Activated CD4-positive, CD25-positive, alpha-beta regulatory T cell treated with anti-CD3 and anti-CD28 coated beads, Interleukin-2, amount 50 U/mL, for 16 hours (primary cell): Measurements from ENCODE around the gene POU3F1.

Experiments used
- DNase-seq: peaks from one replicate; pipeline ENCODE4 v3.0.0-alpha.2; 2020; ENCODE audit warnings: low read depth, low spot score

POU3F1 gene

DNA sequence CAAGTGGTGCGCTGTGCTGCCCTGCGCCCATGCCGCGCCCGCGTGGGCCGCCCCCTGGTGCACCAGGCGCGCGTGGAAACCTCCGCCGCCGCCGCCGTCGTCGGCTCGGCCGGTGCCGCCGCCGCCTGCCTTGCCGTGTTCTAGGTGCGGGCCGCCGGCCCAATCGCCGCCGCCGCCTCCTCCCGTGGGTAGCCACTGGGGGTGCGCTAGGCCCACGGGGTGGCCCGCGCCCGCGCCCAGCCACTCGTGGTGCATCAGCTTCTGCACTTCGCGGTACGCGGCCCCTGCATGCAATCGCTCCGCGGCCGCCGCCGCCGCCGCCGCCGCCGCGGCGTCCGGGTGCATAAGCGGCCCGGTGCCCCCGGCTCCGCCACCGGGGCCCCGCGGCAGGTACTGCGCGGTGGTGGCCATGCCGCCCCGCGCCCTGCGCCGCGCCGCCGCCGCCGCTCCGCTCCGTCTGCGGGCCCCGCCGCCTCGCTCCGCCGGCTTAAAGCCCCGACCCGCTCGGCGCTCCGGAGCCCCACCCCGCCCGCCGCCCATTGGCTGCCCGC lies at the start of gene POU3F1:
POU3F1 (minus strand) TSS at position 461 of the 551 bp plus-strand sequence; CDS start at position 411, 50 bp downstream.
- DNase-seq: no peak

DNA sequence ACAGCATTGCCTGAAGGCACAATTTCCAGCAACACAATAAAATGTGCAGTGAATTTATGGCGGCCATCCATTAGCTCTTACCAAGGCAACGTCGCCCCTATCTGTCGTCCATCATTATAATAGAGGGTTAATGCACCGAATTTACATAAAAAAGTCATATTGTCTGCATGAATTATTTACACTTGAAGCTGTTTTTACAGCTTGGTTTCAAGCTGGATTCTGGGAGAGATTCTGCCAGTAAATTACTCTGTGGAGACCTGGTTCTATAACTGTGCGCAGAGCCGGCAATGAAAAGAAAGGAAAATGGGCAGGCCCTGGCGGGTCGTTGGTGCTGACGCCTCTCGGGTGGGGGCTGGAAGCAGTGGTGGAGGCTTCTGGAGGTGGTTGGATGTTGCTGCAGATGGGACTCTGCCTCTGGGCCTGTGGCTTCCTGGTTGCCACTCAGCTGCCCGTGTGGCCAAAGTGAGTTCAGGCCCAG lies 48.9 kb upstream of the POU3F1 start:
- DNase-seq: no peak

DNA sequence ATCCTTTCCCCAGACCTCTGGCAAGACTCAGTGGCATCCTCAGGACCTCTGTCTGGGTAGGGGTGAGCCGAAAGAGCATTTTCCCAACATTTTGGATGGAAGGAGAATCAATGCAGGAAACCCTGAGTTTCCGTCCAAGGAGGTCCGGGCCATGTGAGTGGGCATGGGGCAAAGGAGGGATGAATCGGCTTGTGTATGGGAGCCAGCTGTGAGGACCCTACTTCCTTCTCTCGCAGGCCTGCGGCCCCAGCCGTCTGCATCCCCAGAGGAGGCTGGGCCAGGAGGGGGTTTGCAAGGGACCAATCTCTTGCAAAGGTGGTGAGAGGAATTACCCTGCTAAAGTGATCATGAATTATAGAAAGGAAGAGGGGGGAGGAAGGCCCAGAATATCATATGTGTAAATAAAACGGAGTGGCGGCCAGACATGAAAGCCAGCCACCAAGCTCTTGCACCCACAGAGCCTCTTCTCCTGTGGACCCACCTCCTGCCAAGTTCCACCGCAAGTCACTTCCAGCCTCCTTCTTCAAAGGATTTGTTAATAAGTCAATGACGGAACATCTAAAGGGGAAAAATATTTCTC lies 48.2 kb upstream of the POU3F1 start:
- no peak for DNase-seq

DNA sequence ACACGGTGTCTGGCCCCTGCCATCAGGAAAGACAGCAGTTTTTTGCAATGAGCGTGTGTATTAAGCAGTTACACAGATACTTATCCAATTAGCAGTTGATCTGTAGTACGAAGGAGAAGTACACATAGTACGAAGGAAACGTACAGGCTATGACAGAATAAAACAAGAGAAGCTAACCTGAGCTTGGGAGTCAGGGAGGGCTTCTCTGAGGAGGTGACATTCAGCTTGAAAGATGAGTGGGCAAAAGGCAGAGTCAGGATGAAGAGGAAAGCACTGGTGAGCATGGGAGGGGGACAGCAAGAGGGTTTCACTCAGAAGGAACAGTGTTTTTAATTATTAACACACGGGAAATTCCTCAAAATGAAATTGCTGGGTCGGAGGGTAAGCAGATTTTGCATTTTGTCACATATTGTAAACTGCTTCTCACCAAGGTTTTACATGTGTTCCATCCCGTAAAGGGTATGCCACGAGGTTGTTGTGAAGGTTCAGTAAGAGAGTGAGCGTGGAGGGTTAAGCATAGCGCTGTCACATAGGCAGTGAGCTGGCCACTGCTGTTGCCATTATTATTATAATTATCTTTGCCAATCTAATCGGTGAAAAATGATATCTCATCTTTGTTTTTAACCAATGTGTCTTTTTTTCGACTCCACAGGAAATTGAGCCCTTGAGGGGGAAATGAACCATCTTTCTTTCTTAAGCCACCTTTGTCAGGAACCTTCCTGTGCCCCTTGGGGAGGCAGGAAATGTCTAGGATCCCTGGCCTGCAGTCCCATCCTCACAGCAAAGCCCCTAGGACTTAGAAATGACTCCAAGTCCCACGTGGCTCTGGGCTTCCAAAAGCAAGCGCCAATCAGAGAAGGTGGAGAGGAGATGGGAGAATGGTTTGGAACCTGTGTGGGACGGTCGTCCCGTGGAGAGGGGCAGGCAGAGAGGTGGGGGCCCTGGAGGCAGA lies 47.3 kb upstream of the POU3F1 start:
- no peak for DNase-seq

DNA sequence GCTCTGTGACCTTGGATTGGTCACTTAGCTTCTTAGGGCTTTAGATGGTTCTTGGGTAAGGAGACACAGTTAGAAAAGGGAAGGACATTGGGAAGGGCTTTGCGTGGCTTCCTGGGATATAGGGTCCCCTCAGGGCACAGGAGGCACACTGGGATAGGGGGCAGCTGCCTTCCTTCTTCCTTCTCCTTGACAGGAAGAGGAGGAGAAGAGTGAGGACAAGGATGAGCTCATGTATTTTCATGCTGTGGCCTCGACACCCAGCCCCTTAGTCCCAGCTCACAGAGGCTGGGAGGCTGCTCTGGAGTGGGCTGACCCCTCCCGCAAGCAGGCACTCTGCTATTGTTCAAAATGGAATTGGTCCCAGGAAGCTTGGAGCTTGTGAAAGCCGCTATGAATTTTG lies 45.7 kb upstream of the POU3F1 start:
- DNase-seq: no peak

DNA sequence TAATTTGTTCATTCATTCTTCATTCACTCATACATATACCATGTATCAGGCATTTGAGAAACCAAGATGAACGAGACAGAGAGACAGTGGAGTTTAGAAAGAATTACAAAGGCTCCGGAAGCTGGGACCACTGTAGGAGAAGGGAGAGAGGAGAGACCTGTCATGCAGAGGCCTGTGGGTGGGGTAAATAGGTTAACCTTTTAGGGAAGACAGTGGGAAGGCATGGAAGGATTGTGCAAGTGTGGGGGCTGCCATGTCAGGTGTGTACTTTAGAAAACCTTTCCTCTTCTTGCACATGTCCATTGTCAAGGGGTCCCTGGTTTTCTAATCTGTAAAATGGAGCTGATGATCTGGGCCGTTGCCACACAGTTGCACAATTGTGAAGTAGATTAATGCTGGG lies 44.2 kb upstream of the POU3F1 start:
- no peak for DNase-seq

DNA sequence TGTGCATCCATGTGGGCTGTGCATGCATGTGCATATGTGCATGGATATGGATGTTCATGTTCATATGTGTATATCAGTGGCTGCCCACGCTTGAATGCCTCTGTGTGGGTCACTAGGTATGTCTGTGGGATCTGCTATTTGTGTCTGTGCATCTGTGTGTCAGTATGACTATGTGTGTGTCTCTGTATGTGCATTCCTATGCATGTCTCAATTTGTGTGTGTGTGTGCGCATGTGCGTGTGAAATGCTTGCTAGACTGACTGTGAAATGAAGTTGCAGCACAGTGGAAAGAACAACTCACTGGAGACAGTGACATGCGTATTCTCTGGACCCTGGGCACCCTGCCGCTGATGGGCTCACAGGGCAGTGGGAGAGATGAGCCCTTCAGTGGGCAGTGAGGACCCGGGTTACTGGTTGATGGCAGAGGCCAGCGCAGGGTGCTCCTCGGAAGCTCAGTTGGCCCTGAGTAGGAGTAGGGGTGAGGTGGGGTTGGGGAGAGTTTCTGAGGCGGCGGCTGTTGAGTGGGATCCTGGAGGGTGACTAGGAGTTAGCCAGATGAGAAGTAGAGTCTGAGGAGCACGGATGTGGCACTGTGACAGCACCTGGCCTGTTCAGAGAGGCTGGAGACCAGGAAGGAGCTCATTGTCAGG lies 43.2 kb upstream of the POU3F1 start:
- DNase-seq: no peak

DNA sequence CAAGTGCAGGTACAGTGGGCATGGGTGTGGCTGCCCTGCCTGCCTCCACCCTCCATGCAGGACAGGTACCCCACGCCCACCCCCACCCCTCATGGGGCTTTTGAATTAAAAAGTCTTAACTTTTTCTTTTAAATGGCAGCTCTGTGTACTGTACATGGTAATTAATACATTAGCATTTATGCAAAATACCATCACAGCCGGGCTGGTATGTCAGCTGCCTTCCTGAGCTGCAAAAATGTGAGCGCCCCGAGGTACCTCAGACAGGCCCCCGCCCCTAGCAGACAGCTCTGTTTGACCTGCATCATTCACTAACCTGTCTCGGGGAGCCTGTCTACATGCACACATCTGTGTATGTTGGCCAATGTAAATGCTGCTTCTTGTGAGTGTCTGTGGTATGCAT lies 42.2 kb upstream of the POU3F1 start:
- DNase-seq: no peak

DNA sequence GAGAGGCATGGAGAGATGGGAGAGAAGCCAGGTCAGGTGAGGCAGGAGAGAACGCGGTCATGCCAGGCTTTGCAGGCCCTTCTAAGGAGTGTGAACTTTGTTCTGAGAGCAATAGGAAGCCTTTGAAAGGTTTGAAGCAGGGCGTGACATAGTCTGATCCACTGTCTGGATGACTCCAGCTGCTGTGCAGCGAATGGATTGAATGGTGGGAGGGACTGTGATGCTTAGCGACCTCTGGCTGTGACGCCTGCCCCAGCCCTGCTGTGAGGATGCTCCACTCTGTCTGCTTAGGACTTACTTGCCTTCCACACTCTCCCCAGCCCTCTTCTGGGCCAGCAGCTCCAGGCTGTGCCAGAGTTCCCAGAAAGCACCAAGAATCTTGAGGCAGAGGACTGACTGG lies 41.8 kb upstream of the POU3F1 start:
- no peak for DNase-seq

DNA sequence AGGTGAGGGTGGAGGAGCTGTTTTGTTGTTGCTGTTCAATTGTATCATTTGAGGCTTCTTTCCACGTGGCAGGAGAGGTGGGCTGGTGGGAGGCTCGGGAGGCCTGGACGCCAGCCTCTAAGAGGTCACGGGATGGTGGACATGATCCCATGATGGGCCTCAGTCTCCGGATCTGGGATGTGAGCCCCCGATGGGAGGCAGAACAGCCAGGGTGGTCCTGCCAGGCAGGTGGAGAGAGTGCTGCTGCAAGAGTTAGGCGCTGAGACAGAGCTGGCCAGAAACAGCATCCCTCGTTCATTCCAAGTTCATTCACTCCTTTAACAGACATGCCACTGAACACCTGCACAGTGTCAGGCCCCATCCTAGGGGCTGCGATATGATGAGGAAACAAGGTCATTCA lies 41.1 kb upstream of the POU3F1 start:
- no peak for DNase-seq

DNA sequence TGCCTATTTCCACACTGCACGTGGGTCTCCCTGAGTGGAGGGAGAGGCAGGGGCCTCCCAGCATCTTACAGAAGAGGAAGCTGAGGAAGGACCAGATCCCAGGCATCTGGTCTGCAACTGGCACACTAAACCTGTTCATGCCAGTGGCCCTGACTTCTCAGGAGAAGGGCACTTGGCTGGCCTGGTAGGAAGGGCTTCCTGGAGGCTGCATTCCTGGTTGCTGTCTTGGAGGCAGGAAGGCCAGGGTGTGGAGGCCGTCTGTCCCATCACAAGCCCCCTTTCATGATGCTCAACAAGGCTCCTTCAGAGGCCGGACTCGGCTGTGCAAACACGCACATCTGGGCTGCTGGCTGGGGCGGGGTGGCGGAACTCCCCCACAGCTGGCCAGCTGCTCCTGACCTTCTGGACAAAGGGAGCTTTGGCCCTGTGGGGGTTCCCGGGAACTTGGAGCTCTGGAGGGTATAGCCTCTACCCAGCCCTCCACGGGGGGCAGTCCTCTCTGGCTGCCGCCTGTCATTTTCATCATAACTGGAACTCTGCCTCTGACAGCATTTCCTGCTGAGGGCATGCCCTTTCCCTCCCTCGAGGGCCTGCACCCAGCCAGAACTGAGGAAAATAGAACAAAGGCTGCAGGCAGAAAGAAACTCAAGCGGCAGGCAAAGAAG lies 39.2 kb upstream of the POU3F1 start:
- DNase-seq: no peak

DNA sequence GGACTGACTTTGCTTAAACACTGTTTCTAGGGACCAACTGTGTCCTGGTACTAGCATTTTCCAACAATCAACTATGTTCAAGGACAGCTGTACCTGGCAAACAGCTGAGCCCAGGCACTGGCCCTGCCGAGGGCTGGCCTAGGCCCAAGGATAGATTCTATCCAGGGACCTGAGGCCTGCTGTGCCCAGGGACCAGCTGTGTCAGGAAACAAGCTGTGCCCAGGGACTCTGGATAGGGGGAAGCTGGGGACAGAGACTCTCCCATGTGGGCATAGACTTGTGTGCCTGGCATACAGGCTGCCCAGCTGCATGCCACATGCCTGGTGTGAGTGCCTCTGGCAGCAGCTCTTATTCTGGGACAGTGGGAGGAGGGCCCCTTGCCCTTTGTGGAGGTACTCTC lies 38.1 kb upstream of the POU3F1 start:
- DNase-seq: no peak

DNA sequence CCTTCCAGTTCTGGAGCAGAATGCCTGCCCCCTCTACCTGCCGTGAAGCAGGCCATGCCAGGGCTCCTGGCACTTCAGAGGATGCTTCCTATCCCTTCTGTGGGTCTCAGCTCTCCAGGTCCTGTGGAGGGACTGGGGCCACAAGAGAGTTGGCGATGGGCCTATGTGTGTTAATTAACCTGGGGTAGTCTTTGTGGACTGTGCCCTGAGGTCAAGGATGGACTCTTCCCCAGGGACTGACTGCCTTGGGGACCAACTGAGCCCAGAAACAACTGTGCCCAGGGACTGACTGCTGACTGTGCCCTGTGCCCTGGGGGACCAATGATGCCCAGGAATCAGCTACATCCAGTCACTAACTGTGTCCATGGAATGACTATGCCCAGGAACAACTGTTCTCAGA lies 37.5 kb upstream of the POU3F1 start:
- DNase-seq: no peak

DNA sequence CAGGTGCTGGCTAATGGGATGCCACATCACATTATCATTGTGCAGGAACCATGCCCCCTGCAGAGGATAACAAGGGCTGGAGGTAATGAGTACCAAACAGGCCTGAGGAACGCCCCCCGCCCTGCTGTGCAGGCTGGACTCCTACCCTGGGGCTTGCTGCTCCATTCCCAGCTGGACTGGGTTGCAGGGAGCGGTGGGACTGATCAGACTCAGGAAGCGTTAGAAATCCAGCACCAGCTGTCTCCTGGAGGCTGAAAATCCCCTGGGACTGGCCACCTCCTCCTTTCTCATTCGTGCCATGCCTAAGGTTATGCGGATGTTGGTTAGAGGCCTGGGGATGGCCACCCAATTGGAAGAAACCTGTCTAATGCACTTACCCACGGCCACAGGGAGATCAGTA lies 36.9 kb upstream of the POU3F1 start:
- no peak for DNase-seq

DNA sequence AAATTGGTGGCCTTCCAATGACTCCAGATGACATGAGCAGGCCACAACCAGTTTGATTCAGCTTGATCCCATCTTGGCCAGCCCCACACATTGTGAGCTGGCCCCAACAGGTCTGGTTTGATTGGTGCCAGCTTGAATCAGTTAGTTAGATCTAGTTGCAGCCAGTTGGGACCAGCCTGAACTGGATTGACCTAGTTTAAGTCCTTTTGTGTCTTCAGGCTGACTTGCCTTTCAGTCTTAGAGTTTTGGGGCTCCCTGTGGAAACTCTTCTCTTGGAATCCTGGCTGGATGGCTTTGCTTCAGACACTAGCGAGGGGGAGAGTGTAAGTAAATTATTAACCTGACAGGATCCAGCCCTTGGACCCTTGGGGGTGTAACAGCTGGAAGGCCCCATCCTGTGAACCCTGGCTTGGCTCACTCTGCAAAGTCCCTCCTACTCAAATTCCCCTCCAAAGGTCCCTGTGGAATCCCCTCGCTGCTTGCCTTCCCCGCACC lies 36.2 kb upstream of the POU3F1 start:
- DNase-seq: no peak

DNA sequence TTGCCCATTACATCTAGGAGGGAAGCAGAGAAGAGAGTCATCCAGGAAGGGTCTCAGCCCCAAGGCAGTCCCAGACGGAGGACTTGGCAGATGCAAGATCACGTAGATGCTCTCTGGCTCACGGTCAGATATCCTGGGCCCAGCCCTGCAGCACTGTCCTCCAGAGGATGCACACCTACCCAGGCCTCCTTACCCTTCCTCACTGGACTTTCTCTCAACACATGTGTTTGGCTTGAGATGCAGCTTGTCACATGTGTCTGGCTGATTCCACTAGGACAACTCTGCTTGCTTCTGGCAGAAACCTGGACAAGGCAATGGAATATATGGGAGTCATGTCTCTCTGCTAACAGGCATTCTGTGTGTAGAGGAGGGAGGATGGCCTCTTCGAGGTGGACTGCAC lies 32.4 kb upstream of the POU3F1 start:
- no peak for DNase-seq

DNA sequence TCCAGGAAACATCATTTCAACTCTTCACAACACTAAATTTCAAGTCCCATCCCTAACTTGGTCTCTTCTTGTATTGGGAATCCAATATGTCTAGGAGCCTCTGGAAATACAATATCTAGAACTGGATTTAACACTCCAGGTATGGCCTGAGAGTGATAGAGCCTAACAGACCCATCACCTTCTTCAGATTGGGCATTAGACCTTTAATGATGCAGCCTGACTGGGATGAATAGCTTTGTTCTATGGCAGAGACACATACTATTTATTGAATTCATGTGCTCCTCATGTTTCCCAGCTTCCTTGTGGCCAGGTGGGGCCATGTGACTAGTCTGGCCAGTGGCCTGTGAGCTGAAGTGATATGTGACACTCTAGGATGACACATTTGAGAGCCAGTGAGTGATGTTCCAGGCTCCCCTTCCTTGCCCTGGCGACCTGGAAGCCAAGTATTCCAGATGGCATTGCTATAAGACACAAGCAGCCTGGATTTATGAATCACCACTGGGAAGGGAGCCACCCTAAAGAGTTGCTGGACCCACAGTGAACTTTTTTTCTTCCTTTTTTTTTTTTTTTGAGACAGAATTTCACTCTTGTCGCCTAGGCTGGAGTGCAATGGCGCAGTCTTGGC lies 31.0 kb upstream of the POU3F1 start:
- no peak for DNase-seq

DNA sequence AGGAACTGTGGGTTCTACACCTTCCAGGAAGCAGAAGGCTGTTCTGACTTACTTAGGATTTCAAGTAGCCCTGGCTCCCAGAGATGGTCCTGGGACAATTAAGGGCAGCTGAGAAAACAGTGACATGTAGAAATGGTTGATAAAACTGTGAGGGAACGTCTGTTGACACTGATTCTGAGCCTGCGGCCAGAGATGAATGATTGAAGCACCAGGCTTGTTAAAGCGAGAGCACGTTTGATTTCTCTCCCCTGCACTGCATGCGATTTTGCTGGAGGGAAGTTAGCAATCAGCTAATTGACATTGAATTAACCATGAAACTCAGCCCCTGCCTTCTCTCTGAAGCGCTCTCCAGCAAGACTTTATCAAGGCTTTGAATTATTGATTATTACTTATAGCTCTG lies 29.9 kb upstream of the POU3F1 start:
- no peak for DNase-seq

DNA sequence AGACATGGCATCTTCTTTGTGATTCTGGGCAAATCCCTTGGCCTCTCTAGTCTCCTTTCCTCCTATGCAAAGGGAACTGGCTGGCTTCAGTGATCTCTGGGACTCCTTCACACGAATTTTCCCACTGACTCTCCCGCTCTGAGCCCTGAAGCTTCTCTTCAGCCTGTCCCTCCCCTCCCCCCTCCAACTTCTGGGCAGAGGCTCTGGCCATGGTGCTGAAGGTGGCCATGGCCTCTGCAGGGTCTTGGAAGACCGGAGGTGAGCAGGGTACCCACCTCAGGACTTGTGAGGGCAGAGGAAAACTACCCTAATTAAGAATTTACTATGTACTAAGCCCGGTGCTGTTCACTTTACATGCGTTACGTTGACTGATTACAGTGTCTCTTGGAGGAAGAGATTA lies 29.4 kb upstream of the POU3F1 start:
- DNase-seq: no peak

DNA sequence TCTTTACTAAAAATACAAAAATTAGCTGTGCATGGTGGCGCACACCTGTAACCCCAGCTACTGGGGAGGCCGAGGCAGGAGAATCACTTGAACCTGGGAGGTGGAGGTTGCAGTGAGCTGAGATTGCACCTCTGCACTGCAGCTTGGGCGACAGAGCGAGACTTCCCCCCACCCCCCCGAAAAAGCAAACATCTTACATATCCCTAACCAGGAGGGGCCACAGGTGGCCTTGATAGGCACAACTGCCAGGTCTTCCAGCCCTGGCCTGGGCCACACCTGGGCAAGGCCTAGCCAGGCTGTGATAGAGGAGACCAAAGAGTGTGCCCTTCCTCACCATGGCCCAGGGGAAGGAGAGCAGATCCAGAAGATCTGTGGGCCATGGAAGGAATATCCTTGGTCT lies 28.6 kb upstream of the POU3F1 start:
- DNase-seq: no peak

DNA sequence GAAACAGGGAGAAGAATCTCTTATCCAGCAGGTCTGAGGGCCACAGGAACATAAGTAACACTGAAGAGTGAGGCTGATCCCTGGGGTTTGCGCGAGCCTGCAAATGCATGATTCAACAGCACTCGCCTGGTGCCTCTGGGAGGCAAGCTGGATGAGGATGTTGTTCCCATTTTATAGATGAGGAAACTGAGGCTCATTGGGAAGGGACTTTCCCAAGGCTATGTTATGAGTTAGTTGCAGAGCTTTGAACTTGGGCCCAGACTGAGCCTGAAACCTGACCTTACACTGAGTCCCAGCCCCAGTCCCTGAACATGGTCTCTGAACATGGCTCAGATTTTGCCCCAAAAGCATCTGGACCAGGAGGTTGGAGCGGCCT lies 27.7 kb upstream of the POU3F1 start:
- DNase-seq: no peak
